MCF 10A (cell line): ENCODE results near the gene FAM20B. TPM values are rescaled to one million over a fixed set of nuclear protein-coding genes. Genes with fewer than 3 reads are reported as not detected.
A peak's percentile ranks its signal among the peaks of the same experiment; 100 is the strongest.

ENCODE experiments used
- BruUV-seq: library from RNA; stranded (reverse); fragments of 400-500 nt; replicated peaks from 2 replicates; lab custom pipeline; 2021; lab: Mats Ljungman, UMichigan
- CTCF ChIA-PET: fragments of 300-600 bp; sonication (Branson Sonifier 250); formaldehyde crosslinking; extraction: SDS; loops from one replicate; lab custom pipeline; 2021; ENCODE audit warnings: antibody characterized with exemption, inconsistent platforms; lab: Yijun Ruan, JAX
- POLR2A ChIA-PET: fragments of 300-600, 350-650 bp; sonication (Branson Sonifier 250); formaldehyde crosslinking; extraction: SDS; loops from one replicate; lab custom pipeline; 2020; ENCODE audit warnings: antibody characterized with exemption, inconsistent platforms; lab: Yijun Ruan, JAX
- DNase-seq: peaks from one replicate; pipeline ENCODE4 v3.0.0-alpha.2; 2018; ENCODE audit not compliant: unreplicated experiment
- H3K27ac Mint-ChIP-seq: one replicate; pipeline ENCODE4 v1.8.0; 2022; ENCODE audit warnings: mild to moderate bottlenecking, low read depth, mixed read lengths; ENCODE audit not compliant: unreplicated experiment
- H3K27me3 Mint-ChIP-seq: one replicate; pipeline ENCODE4 v1.8.0; 2022; ENCODE audit warnings: mixed read lengths; ENCODE audit not compliant: insufficient read depth, unreplicated experiment
- H3K36me3 Mint-ChIP-seq: one replicate; pipeline ENCODE4 v1.8.0; 2022; ENCODE audit warnings: mild to moderate bottlenecking, moderate library complexity, mixed read lengths; ENCODE audit not compliant: insufficient read depth, unreplicated experiment
- H3K4me1 Mint-ChIP-seq: one replicate; pipeline ENCODE4 v1.8.0; 2022; ENCODE audit warnings: mixed read lengths; ENCODE audit not compliant: insufficient read depth, unreplicated experiment
- H3K4me3 Mint-ChIP-seq: one replicate; pipeline ENCODE4 v1.8.0; 2022; ENCODE audit warnings: mild to moderate bottlenecking, moderate library complexity, mixed read lengths; ENCODE audit not compliant: unreplicated experiment
- H3K9me3 Mint-ChIP-seq: one replicate; pipeline ENCODE4 v1.8.0; 2022; ENCODE audit warnings: mixed read lengths; ENCODE audit not compliant: unreplicated experiment
- intact Hi-C: fragments of 100-400 bp; cut with micrococcal nuclease; formaldehyde crosslinking; loops from 2 replicates; pipeline ENCODE4 v1.14.1; 2022
- total RNA-seq: library from RNA; stranded (reverse); gene quantifications from 2 replicates; pipeline ENCODE4 v1.2.3, GENCODE V29; 2022
- TF ChIP-seq, protein P1 (sequence below): fragments of 200-600 bp; IDR thresholded peaks from one replicate; pipeline ENCODE4 v1.8.0; 2022; ENCODE audit warnings: antibody characterized with exemption, mild to moderate bottlenecking; ENCODE audit not compliant: unreplicated experiment

Gene FAM20B
- total RNA-seq, 1 experiment from 2014 or later = 45.0 TPM

DNA sequence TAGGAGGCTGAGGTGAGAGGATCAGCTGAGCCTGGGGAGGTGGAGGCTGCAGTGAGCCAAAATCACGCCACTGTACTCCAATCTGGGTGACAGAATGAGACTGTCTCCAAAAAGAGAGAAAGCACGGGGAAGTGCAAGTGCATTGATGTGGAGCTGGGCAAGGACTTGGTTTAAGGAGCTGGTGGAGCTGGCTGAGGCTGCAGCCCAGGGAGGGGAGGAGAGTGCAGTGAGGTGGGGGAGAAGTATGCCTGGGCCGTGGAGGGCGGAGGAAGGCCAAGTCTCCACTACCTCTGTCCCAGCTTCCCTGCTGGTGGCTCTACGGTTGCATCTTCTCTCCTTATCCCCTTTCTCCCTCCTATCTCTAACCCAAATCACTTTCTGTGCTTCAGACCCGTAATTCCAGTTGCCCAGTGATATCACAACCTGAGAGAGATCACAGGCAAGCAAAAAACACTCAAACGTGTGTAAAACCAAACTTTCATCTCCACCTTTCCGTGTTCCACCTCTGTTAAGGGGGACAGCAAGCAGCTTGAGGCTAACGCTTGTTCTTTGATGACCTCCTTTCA is 67.3 kb downstream of the FAM20B start:
- no TSS peak for BruUV-seq
- Mint-ChIP-seq H3K4me1 (peaks cover 26% of the 10 kb centered on the region), H3K27ac (peak overlapping the region; percentile 69), H3K9me3 (no peaks in the 10 kb centered on the region), H3K36me3 (peaks cover 85% of the 10 kb centered on the region), H3K4me3 (peak overlapping the region; percentile 1), H3K27me3 (no peaks in the 10 kb centered on the region)
- ChIA-PET CTCF (interaction anchor here (0.5 to 11.0 kb wide), 14 partner anchors 10 to 1738 kb away, joined by 3 to 86 read pairs (median 4); partner anchors contain the start of gene TOR3A), POLR2A (interaction anchor here (0.7 to 1.9 kb wide), 3 partner anchors 10 to 100 kb away, joined by 3 to 7 read pairs (median 3); no protein-coding TSS in a partner anchor)
- no peak for DNase-seq
- TF ChIP-seq, protein P1, sequence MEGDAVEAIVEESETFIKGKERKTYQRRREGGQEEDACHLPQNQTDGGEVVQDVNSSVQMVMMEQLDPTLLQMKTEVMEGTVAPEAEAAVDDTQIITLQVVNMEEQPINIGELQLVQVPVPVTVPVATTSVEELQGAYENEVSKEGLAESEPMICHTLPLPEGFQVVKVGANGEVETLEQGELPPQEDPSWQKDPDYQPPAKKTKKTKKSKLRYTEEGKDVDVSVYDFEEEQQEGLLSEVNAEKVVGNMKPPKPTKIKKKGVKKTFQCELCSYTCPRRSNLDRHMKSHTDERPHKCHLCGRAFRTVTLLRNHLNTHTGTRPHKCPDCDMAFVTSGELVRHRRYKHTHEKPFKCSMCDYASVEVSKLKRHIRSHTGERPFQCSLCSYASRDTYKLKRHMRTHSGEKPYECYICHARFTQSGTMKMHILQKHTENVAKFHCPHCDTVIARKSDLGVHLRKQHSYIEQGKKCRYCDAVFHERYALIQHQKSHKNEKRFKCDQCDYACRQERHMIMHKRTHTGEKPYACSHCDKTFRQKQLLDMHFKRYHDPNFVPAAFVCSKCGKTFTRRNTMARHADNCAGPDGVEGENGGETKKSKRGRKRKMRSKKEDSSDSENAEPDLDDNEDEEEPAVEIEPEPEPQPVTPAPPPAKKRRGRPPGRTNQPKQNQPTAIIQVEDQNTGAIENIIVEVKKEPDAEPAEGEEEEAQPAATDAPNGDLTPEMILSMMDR = no peak
- intact Hi-C loops = no loop called here

DNA sequence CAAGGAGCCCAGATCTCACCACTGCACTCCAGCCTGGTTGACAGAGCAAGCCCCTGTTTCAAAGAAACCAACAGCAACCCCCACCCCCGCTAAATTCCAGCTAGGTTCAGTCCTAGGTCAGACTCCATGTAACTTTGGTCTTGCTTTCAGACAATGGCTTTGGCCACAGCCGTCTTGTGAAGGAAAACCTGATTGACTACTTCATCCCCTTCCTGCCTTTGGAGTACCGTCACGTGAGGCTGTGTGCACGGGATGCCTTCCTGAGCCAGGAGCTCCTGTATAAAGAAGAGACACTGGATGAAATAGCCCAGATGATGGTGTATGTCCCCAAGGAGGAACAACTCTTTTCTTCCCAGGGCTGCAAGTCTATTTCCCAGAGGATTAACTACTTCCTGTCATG is 69.1 kb downstream of the FAM20B start:
- Mint-ChIP-seq H3K4me3 (no peak overlapping the region), H3K27me3 (no peaks in the 10 kb centered on the region), H3K36me3 (peaks cover 85% of the 10 kb centered on the region), H3K27ac (no peak overlapping the region), H3K9me3 (no peaks in the 10 kb centered on the region), H3K4me1 (peaks cover 26% of the 10 kb centered on the region)
- intact Hi-C loops = no loop called here
- BruUV-seq = no TSS peak
- TF ChIP-seq, protein P1 = no peak
- POLR2A ChIA-PET = interaction anchor here (1.6 kb wide), 1 partner anchor 11 kb away, joined by 5 read pairs; no protein-coding TSS in a partner anchor
- CTCF ChIA-PET = interaction anchor here (0.6 to 11.0 kb wide), 6 partner anchors 10 to 276 kb away, joined by 3 to 86 read pairs (median 6); partner anchors contain the start of gene TOR3A
- no peak for DNase-seq

DNA sequence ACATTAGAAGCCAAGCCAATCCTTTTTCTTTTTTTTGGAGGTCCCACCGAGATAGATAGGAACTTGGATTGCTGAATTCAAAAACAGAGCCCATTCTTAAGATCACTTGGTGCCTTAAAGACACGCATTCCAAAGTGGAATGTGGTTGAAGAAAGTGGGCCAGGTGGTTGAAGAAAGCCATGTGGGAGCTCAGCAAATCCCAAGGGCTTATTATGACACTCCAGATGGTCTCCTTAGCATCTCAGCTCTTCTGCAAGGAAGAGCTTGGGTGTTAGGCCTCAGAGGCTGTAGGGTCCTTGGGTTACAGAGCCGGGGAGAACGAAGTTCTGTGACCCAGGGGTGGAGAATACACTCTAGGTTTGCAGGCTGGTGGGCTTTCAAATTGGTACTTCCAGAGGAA is 69.7 kb downstream of the FAM20B start:
- POLR2A ChIA-PET = interaction anchor here (0.8 to 1.6 kb wide), 2 partner anchors 10 to 77 kb away, joined by 3 to 5 read pairs; no protein-coding TSS in a partner anchor
- no peak overlapping the region for H3K4me3 Mint-ChIP-seq
- intact Hi-C loops = no loop called here
- peaks cover 26% of the 10 kb centered on the region for H3K4me1 Mint-ChIP-seq
- no peaks in the 10 kb centered on the region for H3K9me3 Mint-ChIP-seq
- peaks cover 85% of the 10 kb centered on the region for H3K36me3 Mint-ChIP-seq
- H3K27ac Mint-ChIP-seq = peak overlapping the region; percentile 13
- CTCF ChIA-PET = interaction anchor here (1.4 to 11.0 kb wide), 4 partner anchors 10 to 275 kb away, joined by 3 to 86 read pairs (median 10); partner anchors contain the start of gene TOR3A
- TF ChIP-seq, protein P1 = no peak
- DNase-seq = no peak
- BruUV-seq = TSS peak; percentile 85
- no peaks in the 10 kb centered on the region for H3K27me3 Mint-ChIP-seq

DNA sequence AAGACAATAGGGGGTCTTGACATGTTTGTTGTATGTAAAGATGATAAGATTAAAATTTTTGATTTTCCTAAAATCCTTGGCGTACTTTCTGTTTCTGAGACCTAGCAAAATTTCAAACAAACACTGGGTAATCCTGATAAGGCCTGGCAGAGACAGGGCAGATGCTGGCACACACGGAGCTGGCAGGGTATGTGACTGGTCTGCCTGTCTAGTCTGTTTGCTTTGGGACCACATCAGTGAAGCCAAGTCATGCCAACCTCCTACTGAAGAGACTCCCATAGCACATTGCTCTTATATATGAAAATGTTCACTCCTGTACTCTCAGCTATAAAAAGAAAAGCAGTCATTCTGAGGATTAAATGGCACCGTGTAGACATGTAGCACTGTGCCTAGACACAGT is 70.2 kb downstream of the FAM20B start:
- Mint-ChIP-seq H3K27ac (peak overlapping the region; percentile 13), H3K36me3 (peaks cover 87% of the 10 kb centered on the region), H3K9me3 (no peaks in the 10 kb centered on the region), H3K27me3 (no peaks in the 10 kb centered on the region), H3K4me1 (peaks cover 24% of the 10 kb centered on the region), H3K4me3 (no peak overlapping the region)
- TF ChIP-seq, protein P1 = no peak
- intact Hi-C loops = no loop called here
- no peak for DNase-seq
- BruUV-seq = no TSS peak
- POLR2A ChIA-PET = interaction anchor here (0.8 to 1.2 kb wide), 2 partner anchors 14 to 76 kb away, joined by 3 read pairs; partner anchors contain the start of gene TOR3A
- CTCF ChIA-PET = interaction anchor here (1.3 to 11.0 kb wide), 3 partner anchors 9 to 25 kb away, joined by 7 to 86 read pairs (median 13); partner anchors contain the start of gene TOR3A
